Panc1 (cell line): ENCODE measurements around the gene FAM107A. TPM values are rescaled to one million over a fixed set of nuclear protein-coding genes. Genes with fewer than 3 reads are reported as not detected.

Experiments
- ATAC-seq: fragments of 200-7000 bp; cut with Tn5 transposase; 2 replicates; pipeline ENCODE4 v1.9.1; 2020; ENCODE audit warnings: mild to moderate bottlenecking, moderate library complexity
- BruUV-seq: library from RNA; stranded (reverse); fragments of 400-500 nt; replicated peaks from 2 replicates; lab custom pipeline; 2021; lab: Mats Ljungman, UMichigan
- CTCF ChIA-PET: fragments of 300-600 bp; sonication (Branson Sonifier 250); formaldehyde crosslinking; loops from one replicate; lab custom pipeline; 2022; ENCODE audit warnings: antibody characterized with exemption; lab: Charles Lee
- POLR2A ChIA-PET: fragments of 300-600 bp; sonication (Branson Sonifier 250); formaldehyde crosslinking; loops from one replicate; lab custom pipeline; 2022; ENCODE audit warnings: antibody characterized with exemption; lab: Charles Lee
- DNase-seq: peaks from one replicate; pipeline ENCODE4 v3.0.0-alpha.2; 2010; ENCODE audit warnings: low read depth, low spot score
- H3K27ac ChIP-seq: 2 replicates; pipeline ENCODE4 v1.5.1; 2011; ENCODE audit warnings: mild to moderate bottlenecking, low read length, inconsistent platforms
- H3K27me3 ChIP-seq: fragments of 200-500 bp; sonication (Bioruptor generic); 2 replicates; pipeline ENCODE4 v1.6.0; 2014; ENCODE audit warnings: low read length, inconsistent platforms; ENCODE audit not compliant: control insufficient read depth, insufficient read depth
- H3K36me3 ChIP-seq: fragments of 200-500 bp; sonication (Bioruptor generic); 2 replicates; pipeline ENCODE4 v1.5.1; 2014; ENCODE audit warnings: inconsistent platforms, mild to moderate bottlenecking, low read length, moderate library complexity; ENCODE audit not compliant: control insufficient read depth, insufficient read depth
- H3K4me1 ChIP-seq: 2 replicates; pipeline ENCODE4 v1.5.1; 2011; ENCODE audit warnings: inconsistent platforms, mild to moderate bottlenecking, low read length, moderate library complexity; ENCODE audit not compliant: control insufficient read depth, insufficient read depth
- H3K4me3 ChIP-seq, 2 experiments: 2 replicates each; pipeline ENCODE4 v1.5.1; 2011 to 2012; ENCODE audit warnings: low read depth in 2 of 2, low read length in 2 of 2, mild to moderate bottlenecking in 2 of 2, inconsistent platforms in 1 of 2, moderate library complexity in 1 of 2
- H3K9me3 ChIP-seq: fragments of 200-500 bp; sonication (Bioruptor generic); 2 replicates; pipeline ENCODE4 v1.5.1; 2014; ENCODE audit warnings: low read depth, mild to moderate bottlenecking, inconsistent platforms, low read length, moderate library complexity; ENCODE audit not compliant: control insufficient read depth, insufficient read depth
- CTCF ChIP-seq: fragments of 450-650 bp; IDR thresholded peaks from 2 replicates; pipeline ENCODE4 v1.5.1; 2017; ENCODE audit warnings: mild to moderate bottlenecking
- POLR2AphosphoS5 ChIP-seq: IDR thresholded peaks from 2 replicates; pipeline ENCODE4 v1.6.1; 2012; ENCODE audit warnings: mild to moderate bottlenecking, low read depth, low read length, moderate library complexity
- REST ChIP-seq, 2 experiments: IDR thresholded peaks; 2 replicates each; pipeline ENCODE4 v1.6.1; 2011 to 2012; ENCODE audit warnings: low read depth in 2 of 2, control low read depth in 1 of 2, low read length in 1 of 2, mild to moderate bottlenecking in 1 of 2, moderate library complexity in 1 of 2; ENCODE audit not compliant: insufficient read depth in 1 of 2
- SIN3A ChIP-seq: IDR thresholded peaks from 2 replicates; pipeline ENCODE4 v1.6.1; 2012; ENCODE audit warnings: low read depth, mild to moderate bottlenecking, low read length, moderate library complexity, borderline replicate concordance; ENCODE audit not compliant: insufficient read depth
- TCF7L2 ChIP-seq: IDR thresholded peaks from 2 replicates; pipeline ENCODE4 v1.6.1; 2011; ENCODE audit warnings: mild to moderate bottlenecking, low read depth, low read length, inconsistent platforms
- in situ Hi-C: cut with HindIII; loops from 2 replicates; pipeline ENCODE4 v1.10.0; 2016; ENCODE audit warnings: low sequenced_read_pairs, low pct_unique_long_range_greater_than_20kb
- intact Hi-C: fragments of 100-400 bp; cut with micrococcal nuclease; formaldehyde crosslinking; loops from one replicate; pipeline ENCODE4 v1.10.0; 2022; ENCODE audit not compliant: unreplicated experiment
- total RNA-seq: library from RNA; stranded (reverse); gene quantifications from one replicate; pipeline ENCODE4 v1.2.1, GENCODE V29; 2021; ENCODE audit not compliant: unreplicated experiment

FAM107A gene
- total RNA-seq, 1 experiment from 2014 or later = 0.08 TPM

- Histone ChIP-seq H3K36me3 (no peaks in the 10 kb centered on the region), H3K27me3 (no peaks in the 10 kb centered on the region), H3K27ac (no peak overlapping the region), H3K9me3 (no peaks in the 10 kb centered on the region), H3K4me1 (peaks cover 10% of the 10 kb centered on the region; the same call in 1 of the 2 replicates), H3K4me3 (no peak overlapping the region)
- in situ Hi-C loops (no loop called here), intact Hi-C loops (loop anchor here (5.0 kb wide), 1 partner anchor 41 kb away; no protein-coding TSS in a partner anchor)
- CTCF ChIA-PET = no interaction called here
- TF ChIP-seq POLR2AphosphoS5 (no peak), REST (IDR thresholded peaks at IDR 0.05; ENCODE audit: insufficient read depth in 1 of 2, low read depth in 2 of 2, low read length in 1 of 2) (no peak), SIN3A (no peak), CTCF (no peak), TCF7L2 (no peak)
- POLR2A ChIA-PET = no interaction called here
- BruUV-seq = no TSS peak
- no peak for DNase-seq
- ATAC-seq = no peak
Observed at GRCh38 chr3:58586776-58587192, 9.6 kb upstream of the FAM107A start.

- DNase-seq (no peak), ATAC-seq (0 out of 2 replicates have a peak, but pooled peaks have one; percentile 6)
- H3K4me1 ChIP-seq = peaks cover 10% of the 10 kb centered on the region; the same call in 1 of the 2 replicates
- intact Hi-C loops = loop anchor here (5.0 kb wide), 1 partner anchor 41 kb away; no protein-coding TSS in a partner anchor
- CTCF ChIA-PET = no interaction called here
- POLR2A ChIA-PET = no interaction called here
- no peak overlapping the region for H3K27ac ChIP-seq
- no peaks in the 10 kb centered on the region for H3K9me3 ChIP-seq
- H3K4me3 ChIP-seq = peak overlapping the region; percentile 61 to 77; a peak in 3 of 4 replicates
- no TSS peak for BruUV-seq
- in situ Hi-C loops = no loop called here
- no peaks in the 10 kb centered on the region for H3K27me3 ChIP-seq
- H3K36me3 ChIP-seq = no peaks in the 10 kb centered on the region
- TF ChIP-seq SIN3A = no peak
- TF ChIP-seq CTCF = no peak
- TF ChIP-seq TCF7L2 = no peak
- TF ChIP-seq POLR2AphosphoS5 = no peak
- no peak for TF ChIP-seq REST (IDR thresholded peaks at IDR 0.05; ENCODE audit: insufficient read depth in 1 of 2, low read depth in 2 of 2, low read length in 1 of 2)
Observed at GRCh38 chr3:58585994-58586393, 8.8 kb upstream of the FAM107A start.
